Jurkat, Clone E6-1 (cell line): ENCODE measurements around the gene GHDC.
"Not testable (repeated sequence)": the region's sequence is repeated elsewhere in the genome, so short reads cannot be mapped to it uniquely, and the experiment has no call there.

ENCODE experiments used
- DNase-seq: peaks from one replicate; pipeline ENCODE4 v3.0.0-alpha.2; 2011; ENCODE audit warnings: low read depth, low spot score
- H3K4me3 ChIP-seq: 2 replicates; pipeline ENCODE4 v1.5.1; 2011; ENCODE audit warnings: mild to moderate bottlenecking, low read length, control low read depth, moderate library complexity

GHDC gene

GRCh38 chr17:42163696-42164407 is 30.4 kb downstream of the GHDC start:
- no peak for DNase-seq
- H3K4me3 ChIP-seq = no peak overlapping the region

GRCh38 chr17:42163113-42163512 is 31.2 kb downstream of the GHDC start:
- H3K4me3 ChIP-seq = no peak overlapping the region
- no peak for DNase-seq

- DNase-seq = no peak
- H3K4me3 ChIP-seq = no peak overlapping the region
These were observed 33.8 kb downstream of the GHDC start for GRCh38 chr17:42160531-42160910.

- no peak overlapping the region for H3K4me3 ChIP-seq
- DNase-seq = no peak
These were observed 34.3 kb downstream of the GHDC start for GRCh38 chr17:42159796-42160530.

- H3K4me3 ChIP-seq = peak overlapping the region; percentile 30
- DNase-seq = no peak
These were observed 38.7 kb downstream of the GHDC start for GRCh38 chr17:42155614-42156045.

GRCh38 chr17:42153919-42154742 is 40.2 kb downstream of the GHDC start:
- no peak for DNase-seq
- peak overlapping the region; percentile 99 for H3K4me3 ChIP-seq

GRCh38 chr17:42146911-42147607 is 47.2 kb downstream of the GHDC start:
- no peak overlapping the region for H3K4me3 ChIP-seq
- no peak for DNase-seq

- not testable (repeated sequence) for H3K4me3 ChIP-seq, DNase-seq
These were observed 51.2 kb downstream of the GHDC start for GRCh38 chr17:42143138-42143537.

GRCh38 chr17:42142371-42142896 is 51.9 kb downstream of the GHDC start:
- DNase-seq = no peak
- H3K4me3 ChIP-seq = no peak overlapping the region

- H3K4me3 ChIP-seq = no peak overlapping the region
- no peak for DNase-seq
These were observed 52.9 kb downstream of the GHDC start for GRCh38 chr17:42141382-42141781.

- DNase-seq = not testable (repeated sequence)
These were observed 53.6 kb downstream of the GHDC start for GRCh38 chr17:42140690-42141089.

More at GRCh38 chr17:42140690-42141089, 53.6 kb downstream of the GHDC start:
- not testable (repeated sequence) for H3K4me3 ChIP-seq
